GM18520 (cell line): Measurements from ENCODE around the gene SUSD4.

ENCODE experiments used
- ATAC-seq: cut with Tn5 transposase; IDR thresholded peaks from one replicate; pipeline ENCODE4 v1.9.1; 2021; ENCODE audit not compliant: unreplicated experiment

Gene SUSD4

DNA sequence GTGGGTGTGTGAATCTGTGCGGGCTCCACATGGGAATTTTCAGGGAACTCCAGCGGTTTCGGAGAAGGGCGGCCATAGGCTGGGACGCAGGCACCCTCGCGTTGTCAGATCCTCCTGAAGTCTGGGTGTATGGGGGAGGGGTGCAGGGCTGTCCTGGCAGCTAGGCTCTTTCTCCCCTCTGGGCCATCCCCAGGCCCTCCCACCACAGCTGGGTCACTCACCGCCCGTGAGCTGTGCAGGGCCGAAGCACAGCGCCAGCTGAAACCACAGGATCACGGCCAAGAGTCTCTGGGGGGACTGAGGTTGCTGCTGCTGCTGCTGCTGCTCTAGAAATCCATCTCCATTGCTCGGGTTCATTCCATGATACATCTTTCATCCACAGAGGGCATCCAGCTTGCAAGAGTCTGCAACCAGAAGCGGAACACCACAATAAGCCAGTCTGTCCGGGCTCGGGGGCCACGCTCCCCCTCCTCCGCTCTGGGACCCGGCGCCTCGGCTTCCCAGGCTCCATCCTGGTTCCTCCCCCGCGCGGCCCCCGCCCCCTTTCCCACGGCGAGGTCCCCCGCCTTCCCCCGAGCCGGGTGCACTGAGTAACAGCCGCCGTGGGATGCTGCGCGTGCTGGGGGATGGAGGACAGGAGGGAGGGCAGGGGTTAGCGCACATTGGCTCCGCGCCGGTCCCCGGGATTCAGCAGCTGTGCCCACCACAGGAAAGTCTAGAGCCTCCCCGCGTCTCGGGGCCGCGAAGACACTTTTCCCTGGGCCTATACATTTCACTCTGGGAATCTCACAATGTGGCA, 720 bp downstream of the SUSD4 start:
- no peak for ATAC-seq

GRCh38 chr1:223358826-223359225, 5.2 kb downstream of the SUSD4 start:
- ATAC-seq: no peak

DNA sequence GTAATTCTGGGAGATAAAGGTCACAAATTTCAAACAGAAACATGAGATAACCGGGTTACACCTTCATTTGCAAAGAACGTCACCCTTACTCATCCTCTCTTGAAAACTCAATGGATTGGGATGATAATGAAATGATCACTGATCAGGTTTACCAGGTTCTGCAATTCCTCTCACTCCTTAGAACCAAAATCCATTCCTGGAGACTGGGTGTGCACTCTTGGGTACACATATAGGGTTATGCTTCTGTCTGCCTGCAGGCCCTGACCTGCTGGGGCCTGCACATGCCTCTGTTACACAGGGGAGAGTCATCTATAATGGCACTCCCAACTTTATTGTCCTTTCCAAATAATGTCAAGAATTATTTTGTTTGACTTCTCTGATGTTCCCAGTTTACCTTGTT, 8.3 kb downstream of the SUSD4 start:
- no peak for ATAC-seq

GRCh38 chr1:223353939-223354338, 10.0 kb downstream of the SUSD4 start:
- ATAC-seq: no peak

GRCh38 chr1:223352944-223353343, 11.0 kb downstream of the SUSD4 start:
- ATAC-seq: no peak

DNA sequence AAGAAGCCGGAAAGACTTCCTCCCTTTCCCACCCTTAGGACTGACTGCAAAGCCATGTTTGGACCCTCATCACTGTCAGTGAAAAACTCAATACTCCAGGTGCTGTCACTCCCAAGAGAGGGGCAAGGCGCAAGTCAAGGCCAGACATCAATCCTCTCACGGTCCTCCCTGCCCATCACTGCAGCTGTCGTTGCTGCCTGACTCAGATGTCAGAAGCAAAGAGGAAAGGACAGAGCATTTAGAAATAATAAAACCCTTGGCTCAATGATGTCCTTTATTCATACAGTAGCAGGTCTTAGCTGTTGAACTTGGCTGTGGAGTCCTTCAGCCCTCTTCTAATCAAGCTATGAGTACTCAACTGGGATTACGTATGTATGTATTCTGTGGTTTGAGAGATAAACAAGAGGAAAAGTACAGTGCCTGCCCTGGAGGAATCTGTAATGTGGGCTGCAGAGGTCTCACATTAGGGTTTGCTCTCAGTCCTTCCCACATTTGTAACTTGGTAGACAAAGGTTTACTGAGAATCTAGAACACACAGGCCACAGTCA, 13.5 kb downstream of the SUSD4 start:
- no peak for ATAC-seq

DNA sequence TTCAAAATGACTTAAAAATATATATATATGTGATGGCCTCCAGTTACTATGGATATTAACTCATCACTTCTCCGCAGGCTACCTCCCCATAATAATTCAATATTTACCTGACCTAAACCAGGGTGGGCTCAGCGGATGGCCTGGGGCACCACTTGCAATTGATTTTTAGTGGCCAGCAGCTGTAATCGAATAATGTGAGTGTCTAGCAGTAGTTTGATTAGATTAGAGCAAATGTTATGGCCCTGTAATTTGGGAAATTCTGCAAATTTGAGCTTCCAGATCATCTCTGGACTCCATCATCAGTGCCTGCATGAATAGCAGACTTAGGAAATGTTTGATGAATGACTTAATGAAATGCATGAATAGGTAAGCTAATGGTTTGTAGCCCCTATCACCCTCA, 14.7 kb downstream of the SUSD4 start:
- ATAC-seq: no peak

DNA sequence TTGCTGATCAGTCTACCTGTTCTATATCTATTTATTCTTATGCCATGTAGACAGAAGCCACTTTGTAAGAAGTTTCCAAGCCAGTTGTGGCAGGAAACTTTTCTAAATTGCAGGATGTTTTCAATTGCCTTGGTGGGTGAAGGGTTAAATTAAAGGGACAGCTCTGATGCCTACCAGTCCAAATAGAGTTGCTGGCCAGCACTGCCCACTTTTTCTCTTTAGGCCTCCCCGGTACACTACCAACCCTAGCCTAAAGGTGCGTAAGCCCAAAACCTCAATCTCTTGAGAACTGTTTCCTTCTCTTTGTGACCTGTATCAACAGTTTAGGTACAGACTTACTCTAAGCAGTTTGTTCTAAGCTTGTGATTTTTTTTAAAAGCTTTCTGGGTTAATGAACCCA, 15.5 kb downstream of the SUSD4 start:
- no peak for ATAC-seq

GRCh38 chr1:223347583-223347982, 16.4 kb downstream of the SUSD4 start:
- ATAC-seq: no peak

GRCh38 chr1:223346311-223346710, 17.7 kb downstream of the SUSD4 start:
- no peak for ATAC-seq

DNA sequence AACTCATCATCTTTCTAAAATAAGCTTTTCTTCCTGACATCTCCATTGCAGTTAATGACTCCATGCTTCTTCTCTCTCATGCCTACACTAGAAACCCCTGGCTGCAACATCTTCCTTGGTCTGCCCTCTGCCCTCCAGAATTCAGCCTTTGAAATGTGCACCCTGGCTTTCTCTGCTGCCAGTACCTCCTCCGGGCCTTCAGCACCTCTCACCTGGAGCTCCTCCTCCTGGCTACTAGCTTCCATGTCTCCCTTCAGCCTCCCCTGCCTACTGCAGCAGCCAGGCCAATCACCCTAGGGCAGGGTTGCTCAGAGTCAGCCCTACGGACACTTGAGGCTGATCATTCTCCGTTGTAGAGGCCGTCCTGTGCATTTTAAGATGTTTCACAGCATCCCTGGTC, 18.3 kb downstream of the SUSD4 start:
- no peak for ATAC-seq

DNA sequence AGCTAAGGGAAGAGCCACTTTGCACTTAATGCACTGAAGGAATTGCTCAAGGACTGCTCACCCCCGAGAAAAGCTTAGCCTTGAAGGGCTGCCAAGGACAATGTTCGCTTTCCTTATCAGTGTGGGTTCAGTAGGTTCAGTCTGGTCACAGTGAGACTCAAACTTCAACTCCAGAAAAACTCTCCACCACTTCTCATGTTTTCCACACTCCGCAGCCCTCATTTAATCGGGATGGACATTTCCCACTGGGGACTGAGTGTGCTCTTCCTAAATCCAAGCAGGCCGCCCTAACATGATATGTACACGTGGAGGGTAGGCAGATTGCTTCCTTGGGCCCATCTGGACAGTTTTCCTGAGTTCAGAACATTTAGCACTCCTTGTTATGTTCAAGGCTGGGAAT, 19.5 kb downstream of the SUSD4 start:
- ATAC-seq: no peak

DNA sequence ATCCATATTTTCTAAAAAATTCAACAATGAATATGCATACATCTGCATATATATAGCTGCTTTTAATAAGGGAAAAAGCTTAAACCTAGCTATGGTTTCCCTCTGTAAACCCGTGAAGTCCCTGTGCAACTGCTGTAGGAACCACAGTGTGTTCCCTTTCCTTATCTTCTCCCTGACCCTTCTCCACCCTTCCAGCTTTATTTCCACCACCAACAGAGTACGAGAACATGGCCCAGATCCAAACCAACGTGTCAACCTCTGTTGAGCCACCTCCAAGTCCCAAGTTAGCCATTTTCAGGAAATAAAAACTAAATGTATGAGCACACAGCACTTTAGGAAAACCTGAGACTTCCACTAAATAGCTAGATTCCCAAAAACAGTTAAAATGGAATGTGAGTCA, 20.3 kb downstream of the SUSD4 start:
- ATAC-seq: no peak

DNA sequence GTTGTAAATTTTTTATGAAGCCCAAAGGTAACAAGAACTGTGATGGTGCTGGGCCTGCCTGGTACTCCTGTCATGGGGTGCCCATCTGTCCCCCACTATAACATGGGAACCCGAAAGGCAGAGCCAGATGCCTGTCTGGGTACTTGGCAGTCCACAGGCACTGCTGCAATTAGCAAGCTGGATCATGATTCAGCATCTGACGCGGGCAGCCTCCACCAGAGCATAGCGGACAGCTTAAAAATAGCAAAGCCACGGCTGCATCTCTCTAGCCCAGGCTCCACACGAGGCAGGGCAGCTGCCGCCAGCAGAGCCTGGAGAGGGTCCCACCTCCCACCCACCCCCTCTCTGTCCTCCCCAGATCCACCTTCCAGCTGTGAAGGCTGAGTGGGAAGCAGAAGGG, 22.9 kb downstream of the SUSD4 start:
- no peak for ATAC-seq

DNA sequence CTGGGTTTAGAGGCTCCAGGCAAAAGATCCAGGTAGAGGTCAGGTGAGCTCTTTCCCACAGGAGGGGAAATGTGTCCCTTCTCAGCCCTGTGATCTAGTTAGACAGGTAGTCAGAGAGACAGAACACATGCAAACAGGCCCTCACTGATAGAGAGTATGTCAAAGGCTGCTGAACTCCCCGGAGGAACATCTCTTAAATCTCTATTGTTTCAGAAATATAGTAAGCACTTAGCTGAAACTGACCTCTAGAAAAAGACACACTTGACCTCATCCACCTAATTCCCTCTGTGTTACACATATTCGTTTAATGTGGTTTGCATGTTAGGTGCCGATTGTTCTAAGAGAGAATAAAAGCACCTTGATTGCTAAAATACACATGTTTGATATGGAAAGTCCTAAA, 23.3 kb downstream of the SUSD4 start:
- ATAC-seq: no peak

DNA sequence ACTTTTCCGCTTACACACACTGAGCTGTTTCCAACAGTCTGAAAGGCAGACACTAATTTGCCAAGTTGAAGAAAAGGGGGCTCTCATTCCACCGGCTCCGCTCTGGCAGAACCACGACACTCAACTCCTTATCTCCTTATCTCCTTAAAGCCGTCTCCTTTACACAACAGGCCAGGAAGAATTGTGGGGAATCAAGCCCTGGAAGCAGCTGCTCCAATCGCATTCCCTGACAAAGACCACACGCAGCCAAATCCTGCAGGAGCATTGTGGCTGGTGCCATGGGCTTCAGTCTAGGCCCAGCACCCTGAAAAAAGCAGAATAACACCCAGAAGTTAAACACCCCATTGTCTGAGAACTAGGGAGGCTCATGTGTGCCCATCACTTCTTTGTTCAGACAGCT, 24.1 kb downstream of the SUSD4 start:
- no peak for ATAC-seq

GRCh38 chr1:223338811-223339746, 24.9 kb downstream of the SUSD4 start:
- no peak for ATAC-seq

DNA sequence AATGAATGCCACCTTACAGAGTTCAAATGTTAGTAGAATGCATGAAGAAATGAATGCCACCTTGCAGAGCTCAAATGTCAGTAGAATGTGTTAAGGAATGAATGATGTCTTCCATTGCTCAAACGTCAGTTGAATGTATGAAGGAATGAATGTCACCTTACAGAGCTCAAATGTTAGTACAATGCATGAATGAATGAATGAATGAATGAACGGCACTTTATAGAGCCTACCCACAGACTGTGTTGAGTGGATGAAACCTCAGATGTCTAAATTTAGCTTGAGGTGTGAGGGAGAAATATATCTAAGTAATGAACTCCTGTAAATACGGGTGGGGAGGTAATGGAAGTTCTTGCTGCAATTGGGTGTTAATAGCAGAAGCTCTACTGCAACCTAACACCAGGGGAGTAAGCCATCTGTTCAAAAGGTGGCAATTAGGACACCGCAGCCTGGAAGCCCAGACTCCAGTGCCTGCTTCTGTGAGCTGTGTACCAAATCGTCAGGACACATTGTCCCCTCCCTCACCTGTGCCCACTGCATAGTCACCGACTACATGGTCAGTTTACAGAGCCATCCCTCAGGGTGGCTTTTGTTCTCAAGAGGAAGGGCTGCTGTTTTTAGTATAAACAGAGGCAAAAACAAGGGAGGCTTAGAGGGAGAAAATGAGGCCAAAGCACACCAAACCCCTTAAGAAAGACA, 26.7 kb downstream of the SUSD4 start:
- ATAC-seq: no peak

- no peak for ATAC-seq
Measured at GRCh38 chr1:223334156-223334555, 29.8 kb downstream of the SUSD4 start.

GRCh38 chr1:223332997-223333396, 31.0 kb downstream of the SUSD4 start:
- no peak for ATAC-seq

- no peak for ATAC-seq
Measured at GRCh38 chr1:223331929-223332328, 32.0 kb downstream of the SUSD4 start.
